HCT116 (cell line): ENCODE measurements around the gene ZFYVE19. TPM values are rescaled to one million over a fixed set of nuclear protein-coding genes. Genes with fewer than 3 reads are reported as not detected.

Experiments used
- ATAC-seq: fragments of 200-7000 bp; cut with Tn5 transposase; 2 replicates; pipeline ENCODE4 v1.9.1; 2020; ENCODE audit warnings: mild to moderate bottlenecking, moderate library complexity
- BruUV-seq: library from RNA; stranded (reverse); fragments of 400-500 nt; replicated peaks from 2 replicates; lab custom pipeline; 2021; lab: Mats Ljungman, UMichigan
- CTCF ChIA-PET: fragments of 300-600 bp; sonication (Branson Sonifier 250); formaldehyde crosslinking; loops from one replicate; lab custom pipeline; 2021; ENCODE audit warnings: antibody characterized with exemption; lab: Charles Lee
- POLR2A ChIA-PET: fragments of 300-600, 350-600 bp; sonication (Branson Sonifier 250); formaldehyde crosslinking; loops from one replicate; lab custom pipeline; 2021; ENCODE audit warnings: antibody characterized with exemption; lab: Charles Lee
- RAD21 ChIA-PET, 2 experiments: fragments of 300-600 bp; sonication (Branson Sonifier 250); formaldehyde crosslinking; loops; one replicate each; lab custom pipeline; 2023; ENCODE audit warnings: low total read pairs in 2 of 2; ENCODE audit not compliant: uncharacterized antibody in 2 of 2, unreplicated experiment in 2 of 2, low non-redundant PET in 1 of 2; lab: Charles Lee
- DNase-seq: peaks from one replicate; pipeline ENCODE4 v3.0.0-alpha.2; 2010; ENCODE audit warnings: low read depth, low spot score
- H2AFZ ChIP-seq: fragments of 200-600 bp; shearing (Covaris generic), sonication (generic); 2 replicates; pipeline ENCODE4 v1.6.1; 2017; ENCODE audit warnings: low read depth, mixed run types, mixed read lengths, antibody characterized with exemption, low read length; ENCODE audit not compliant: poor library complexity, severe bottlenecking
- H3K27ac ChIP-seq: 2 replicates; pipeline ENCODE4 v1.5.1; 2012; ENCODE audit warnings: low read depth, low read length
- H3K27me3 ChIP-seq: fragments of 200-600 bp; sonication (generic); 2 replicates; pipeline ENCODE4 v1.6.1; 2016; ENCODE audit warnings: mixed run types, low read length, mixed read lengths; ENCODE audit not compliant: insufficient read depth
- H3K36me3 ChIP-seq, 2 experiments: fragments of 200-500 bp in 1 of 2; fragments of 200-600 bp in 1 of 2; sonication (Bioruptor generic) in 1 of 2; sonication (generic) in 1 of 2; 2 replicates each; pipeline versions ENCODE4 v1.5.1 to v1.6.1; 2014 to 2016; ENCODE audit warnings: low read length in 2 of 2, inconsistent platforms in 1 of 2, mixed read lengths in 1 of 2, mixed run types in 1 of 2; ENCODE audit not compliant: insufficient read depth in 2 of 2, control insufficient read depth in 1 of 2
- H3K4me1 ChIP-seq, 2 experiments: fragments of 200-600 bp in 1 of 2; sonication (generic) in 1 of 2; 2 replicates each; pipeline versions ENCODE4 v1.5.1 to v1.6.1; 2012 to 2017; ENCODE audit warnings: low read length in 2 of 2, inconsistent platforms in 1 of 2, mild to moderate bottlenecking in 1 of 2, mixed read lengths in 1 of 2, mixed run types in 1 of 2, moderate library complexity in 1 of 2; ENCODE audit not compliant: insufficient read depth in 2 of 2, control insufficient read depth in 1 of 2
- H3K4me2 ChIP-seq: fragments of 200-600 bp; sonication (generic); 2 replicates; pipeline ENCODE4 v1.6.1; 2017; ENCODE audit warnings: mixed run types, low read length, mixed read lengths
- H3K4me3 ChIP-seq, 2 experiments: fragments of 200-600 bp in 1 of 2; sonication (generic) in 1 of 2; replicated peaks in 1 of 2; 2 replicates each; pipeline ENCODE4 v1.5.1; 2011 to 2016; ENCODE audit warnings: low read length in 2 of 2, control low read depth in 1 of 2, low read depth in 1 of 2, mild to moderate bottlenecking in 1 of 2, mixed read lengths in 1 of 2, mixed run types in 1 of 2
- H3K79me2 ChIP-seq: fragments of 200-600 bp; sonication (generic); 2 replicates; pipeline ENCODE4 v1.6.1; 2017; ENCODE audit warnings: mild to moderate bottlenecking, mixed run types, low read length, moderate library complexity, mixed read lengths; ENCODE audit not compliant: insufficient read depth
- H3K9ac ChIP-seq: fragments of 200-600 bp; sonication (generic); 2 replicates; pipeline ENCODE4 v1.6.1; 2016; ENCODE audit warnings: low read length, mixed read lengths
- H3K9me2 ChIP-seq: fragments of 200-600 bp; sonication (generic), shearing (Covaris generic); 2 replicates; pipeline ENCODE4 v1.6.1; 2017; ENCODE audit warnings: mixed run types, mild to moderate bottlenecking, moderate library complexity; ENCODE audit not compliant: insufficient read depth
- H3K9me3 ChIP-seq, 2 experiments: fragments of 200-500 bp in 1 of 2; fragments of 200-600 bp in 1 of 2; sonication (Bioruptor generic) in 1 of 2; sonication (generic) in 1 of 2; 2 replicates each; pipeline ENCODE4 v1.6.1; 2014 to 2017; ENCODE audit warnings: low read length in 2 of 2, mixed read lengths in 2 of 2, inconsistent platforms in 1 of 2, low read depth in 1 of 2, mild to moderate bottlenecking in 1 of 2, mixed run types in 1 of 2, moderate library complexity in 1 of 2; ENCODE audit not compliant: control insufficient read depth in 1 of 2, insufficient read depth in 1 of 2
- H4K20me1 ChIP-seq: fragments of 200-600 bp; sonication (generic), shearing (Covaris generic); 2 replicates; pipeline ENCODE4 v1.6.1; 2017; ENCODE audit warnings: mixed run types, mild to moderate bottlenecking, moderate library complexity; ENCODE audit not compliant: insufficient read depth
- CEBPB ChIP-seq: IDR thresholded peaks from 2 replicates; pipeline ENCODE4 v1.6.1; 2012; ENCODE audit warnings: low read depth
- CTCF ChIP-seq, 3 experiments: fragments of 200-600 bp in 1 of 3; sonication (generic) in 1 of 3; IDR thresholded peaks in 2 of 3; conservative IDR thresholded peaks in 1 of 3; 2 replicates each; pipeline ENCODE4 v1.5.1; 2012 to 2017; ENCODE audit warnings: low read depth in 2 of 3, low read length in 2 of 3, antibody characterized with exemption in 1 of 3, borderline replicate concordance in 1 of 3, control low read depth in 1 of 3, mild to moderate bottlenecking in 1 of 3, mixed read lengths in 1 of 3, mixed run types in 1 of 3, moderate library complexity in 1 of 3; ENCODE audit not compliant: insufficient read depth in 1 of 3
- ELF1 ChIP-seq: IDR thresholded peaks from 2 replicates; pipeline ENCODE4 v1.6.1; 2012; ENCODE audit warnings: low read depth, borderline replicate concordance
- EZH2phosphoT487 ChIP-seq: fragments of 200-600 bp; IDR thresholded peaks from 2 replicates; pipeline ENCODE4 v1.6.1; 2018; ENCODE audit warnings: antibody characterized with exemption, borderline replicate concordance
- FOSL1 ChIP-seq: IDR thresholded peaks from 2 replicates; pipeline ENCODE4 v1.6.1; 2012; ENCODE audit warnings: low read depth
- SIN3A ChIP-seq: IDR thresholded peaks from 2 replicates; pipeline ENCODE4 v1.6.1; 2012; ENCODE audit warnings: low read depth
- SP1 ChIP-seq: IDR thresholded peaks from 2 replicates; pipeline ENCODE4 v1.6.1; 2012; ENCODE audit warnings: low read depth
- SRF ChIP-seq: IDR thresholded peaks from 2 replicates; pipeline ENCODE4 v1.6.1; 2012; ENCODE audit warnings: low read depth
- TCF7L2 ChIP-seq: IDR thresholded peaks from 2 replicates; pipeline ENCODE4 v1.7.0; 2011; ENCODE audit warnings: borderline replicate concordance, inconsistent platforms; ENCODE audit not compliant: insufficient read depth, insufficient read length; ENCODE audit errors: extremely low read depth
- ZBTB33 ChIP-seq: IDR thresholded peaks from 2 replicates; pipeline ENCODE4 v1.6.1; 2011; ENCODE audit warnings: mild to moderate bottlenecking, low read length, moderate library complexity; ENCODE audit not compliant: insufficient replicate concordance; ENCODE audit errors: extremely low read depth
- ZFX ChIP-seq: fragments of 450-650 bp; IDR thresholded peaks from 2 replicates; pipeline ENCODE4 v1.6.1; 2017
- intact Hi-C: fragments of 100-400 bp; cut with micrococcal nuclease; formaldehyde crosslinking; loops from 2 replicates; pipeline ENCODE4 v1.10.0; 2022
- total RNA-seq: library from RNA; stranded (reverse); gene quantifications from one replicate; pipeline ENCODE4 v1.2.1, GENCODE V29; 2021; ENCODE audit not compliant: unreplicated experiment

The ZFYVE19 gene
- total RNA-seq, 1 experiment from 2014 or later: 29.1 TPM

GRCh38 chr15:40855706-40856234 is 48.9 kb downstream of the ZFYVE19 start:
- ATAC-seq (no peak), DNase-seq (no peak)
- ChIA-PET CTCF (interaction anchor here (1.2 to 6.2 kb wide), 3 partner anchors 12 to 40 kb away, joined by 3 to 166 read pairs (median 5); partner anchors contain the start of genes SPINT1 and VPS18), RAD21 (interaction anchor here in 1 of 2 experiments (4.0 kb wide), 1 partner anchor 36 kb away, joined by 29 read pairs; no protein-coding TSS in a partner anchor), POLR2A (interaction anchor here (2.7 kb wide), 1 partner anchor 9 kb away, joined by 13 read pairs; no protein-coding TSS in a partner anchor)
- H3K4me2 ChIP-seq: no peak overlapping the region
- no peak overlapping the region for H3K9ac ChIP-seq
- H3K4me1 ChIP-seq: peaks cover 11 to 20% of the 10 kb centered on the region in 2 experiments
- no peaks in the 10 kb centered on the region for H3K9me3 ChIP-seq
- no peak overlapping the region for H2AFZ ChIP-seq
- H3K9me2 ChIP-seq: no peaks in the 10 kb centered on the region
- H3K27ac ChIP-seq: no peak overlapping the region
- H4K20me1 ChIP-seq: no peaks in the 10 kb centered on the region
- no peak for TF ChIP-seq CEBPB
- TF ChIP-seq ZBTB33: no peak
- TF ChIP-seq TCF7L2: no peak
- no peak for TF ChIP-seq ELF1
- TF ChIP-seq CTCF (IDR thresholded peaks at IDR 0.05 in 2 of 3, conservative IDR thresholded peaks at IDR 0.05 in 1 of 3; ENCODE audit: borderline replicate concordance in 1 of 3, insufficient read depth in 1 of 3, low read depth in 2 of 3, low read length in 2 of 3): no peak
- no peak for TF ChIP-seq FOSL1
- TF ChIP-seq SP1: no peak
- TF ChIP-seq SRF: no peak
- no peak for TF ChIP-seq SIN3A
- no peak for TF ChIP-seq EZH2phosphoT487
- TF ChIP-seq ZFX: no peak
- intact Hi-C loops: no loop called here
- H3K79me2 ChIP-seq: peaks cover 10% of the 10 kb centered on the region; the same call in 1 of the 2 replicates
- H3K4me3 ChIP-seq: no peak overlapping the region
- peaks cover 16 to 22% of the 10 kb centered on the region in 2 experiments; a peak in 3 of 4 replicates for H3K36me3 ChIP-seq
- H3K27me3 ChIP-seq: no peaks in the 10 kb centered on the region
- BruUV-seq: no TSS peak
